Measurements from ENCODE around the gene SUSD6.

GRCh38 chr14:69696633-69697557, 85.5 kb downstream of the SUSD6 start:
- no peak for TF ChIP-seq POLR2AphosphoS5 (IDR thresholded peaks at IDR 0.05; ENCODE audit: borderline replicate concordance, low read depth, low read length)
- TF ChIP-seq EZH2 (IDR thresholded peaks at IDR 0.05): no peak
- no peak for TF ChIP-seq FOXP2 (optimal IDR thresholded peaks at IDR 0.05; ENCODE audit: control extremely low read depth, extremely low read length, insufficient read depth)
